IMR-90 (cell line): ENCODE data around the gene SLC16A8. TPM values are rescaled to one million over a fixed set of nuclear protein-coding genes. Genes with fewer than 3 reads are reported as not detected.

Experiments
- ATAC-seq: fragments of 200-7000 bp; cut with Tn5 transposase; 2 replicates; pipeline ENCODE4 v1.9.1; 2020; ENCODE audit warnings: low read depth, mild to moderate bottlenecking, moderate library complexity
- BruUV-seq: library from RNA; stranded (reverse); fragments of 400-500 nt; replicated peaks from 2 replicates; lab custom pipeline; 2021; lab: Mats Ljungman, UMichigan
- CTCF ChIA-PET: fragments of 300-600 bp; formaldehyde crosslinking; extraction: SDS; loops from one replicate; lab custom pipeline; 2021; ENCODE audit warnings: antibody characterized with exemption; lab: Yijun Ruan, JAX
- POLR2A ChIA-PET: fragments of 300-600 bp; sonication (Branson Sonifier 250); formaldehyde crosslinking; loops from one replicate; lab custom pipeline; 2022; ENCODE audit warnings: antibody characterized with exemption; ENCODE audit not compliant: unreplicated experiment; lab: Charles Lee
- DNase-seq: peaks from one replicate; pipeline ENCODE4 v3.0.0; 2013
- H2AFZ ChIP-seq: replicated peaks from 2 replicates; pipeline ENCODE3; 2013; ENCODE audit warnings: low read length, mild to moderate bottlenecking; ENCODE audit not compliant: poor library complexity
- H2AK5ac ChIP-seq: 2 replicates; pipeline ENCODE4 v1.6.1; 2013; ENCODE audit warnings: low read depth, low read length, inconsistent platforms
- H2AK9ac ChIP-seq: replicated peaks from 2 replicates; pipeline ENCODE3; 2013; ENCODE audit warnings: mild to moderate bottlenecking, low read depth, low read length, moderate library complexity; ENCODE audit not compliant: poor library complexity
- H2BK120ac ChIP-seq: 2 replicates; pipeline ENCODE4 v1.6.1; 2013; ENCODE audit warnings: low read depth, low read length, inconsistent platforms
- H2BK15ac ChIP-seq: 3 replicates; pipeline ENCODE4 v1.6.1; 2013; ENCODE audit warnings: low read depth, low read length, inconsistent platforms
- H2BK20ac ChIP-seq: 2 replicates; pipeline ENCODE4 v1.6.1; 2013; ENCODE audit warnings: low read depth, mild to moderate bottlenecking, inconsistent platforms, low read length, moderate library complexity
- H2BK5ac ChIP-seq: 2 replicates; pipeline ENCODE4 v1.6.1; 2013; ENCODE audit warnings: mild to moderate bottlenecking, low read depth, low read length, inconsistent platforms; ENCODE audit not compliant: poor library complexity, severe bottlenecking
- H3K14ac ChIP-seq: replicated peaks from 2 replicates; pipeline ENCODE4 v1.6.1; 2013; ENCODE audit warnings: low read depth, low read length, inconsistent platforms
- H3K18ac ChIP-seq: 2 replicates; pipeline ENCODE4 v1.6.1; 2013; ENCODE audit warnings: low read depth, low read length, control low read depth
- H3K23ac ChIP-seq: 2 replicates; pipeline ENCODE4 v1.6.1; 2013; ENCODE audit warnings: low read depth, low read length, inconsistent platforms
- H3K27ac ChIP-seq: 2 replicates; pipeline ENCODE4 v1.5.1; 2013; ENCODE audit warnings: mild to moderate bottlenecking, control low read depth, low read length; ENCODE audit not compliant: insufficient read depth
- H3K27me3 ChIP-seq: 2 replicates; pipeline ENCODE4 v1.6.1; 2013; ENCODE audit warnings: low read length; ENCODE audit not compliant: control insufficient read depth, insufficient read depth
- H3K36me3 ChIP-seq: 2 replicates; pipeline ENCODE4 v1.6.1; 2013; ENCODE audit warnings: low read length, mixed read lengths; ENCODE audit not compliant: control insufficient read depth, insufficient read depth
- H3K4ac ChIP-seq: 2 replicates; pipeline ENCODE4 v1.6.1; 2013; ENCODE audit warnings: low read depth, low read length, inconsistent platforms
- H3K4me1 ChIP-seq: 2 replicates; pipeline ENCODE4 v1.6.1; 2013; ENCODE audit warnings: low read length, mixed read lengths; ENCODE audit not compliant: control insufficient read depth, insufficient read depth
- H3K4me2 ChIP-seq: 2 replicates; pipeline ENCODE4 v1.6.1; 2013; ENCODE audit warnings: low read depth, mild to moderate bottlenecking, control low read depth, low read length, moderate library complexity
- H3K4me3 ChIP-seq: 2 replicates; pipeline ENCODE4 v1.5.1; 2013; ENCODE audit warnings: low read depth, mild to moderate bottlenecking, control low read depth, low read length, moderate library complexity; ENCODE audit not compliant: insufficient read depth
- H3K56ac ChIP-seq: 2 replicates; pipeline ENCODE4 v1.6.1; 2013; ENCODE audit warnings: low read length, inconsistent platforms; ENCODE audit not compliant: insufficient read depth; ENCODE audit errors: extremely low read depth
- H3K79me1 ChIP-seq, 2 experiments: 2 replicates each; pipeline ENCODE4 v1.6.1; 2013; ENCODE audit warnings: low read length in 2 of 2, inconsistent platforms in 1 of 2, low read depth in 1 of 2
- H3K9ac ChIP-seq: 2 replicates; pipeline ENCODE4 v1.6.1; 2013; ENCODE audit warnings: low read depth, low read length, control low read depth
- H3K9me1 ChIP-seq: 2 replicates; pipeline ENCODE4 v1.6.1; 2013; ENCODE audit warnings: low read length, inconsistent platforms; ENCODE audit not compliant: insufficient read depth
- H3K9me3 ChIP-seq: 2 replicates; pipeline ENCODE4 v1.6.1; 2013; ENCODE audit warnings: low read length; ENCODE audit not compliant: control insufficient read depth, insufficient read depth
- H4K20me1 ChIP-seq: 2 replicates; pipeline ENCODE4 v1.6.1; 2013; ENCODE audit warnings: low read length, inconsistent platforms; ENCODE audit not compliant: insufficient read depth
- H4K5ac ChIP-seq: 2 replicates; pipeline ENCODE4 v1.6.1; 2013; ENCODE audit warnings: mild to moderate bottlenecking, low read depth, low read length, control low read depth
- H4K8ac ChIP-seq, 2 experiments: 2 replicates each; pipeline ENCODE4 v1.6.1; 2013; ENCODE audit warnings: low read depth in 2 of 2, low read length in 2 of 2, control low read depth in 1 of 2, inconsistent platforms in 1 of 2
- H4K91ac ChIP-seq: 2 replicates; pipeline ENCODE4 v1.6.1; 2013; ENCODE audit warnings: low read depth, low read length, inconsistent platforms; ENCODE audit not compliant: insufficient read depth
- MAFK ChIP-seq: IDR thresholded peaks from 2 replicates; pipeline ENCODE4 v1.6.1; 2012; ENCODE audit warnings: low read depth, low read length, improper control_type of control experiment
- RCOR1 ChIP-seq: IDR thresholded peaks from 2 replicates; pipeline ENCODE4 v1.6.1; 2012; ENCODE audit warnings: mild to moderate bottlenecking, low read length, improper control_type of control experiment; ENCODE audit not compliant: insufficient replicate concordance
- WGBS, 2 experiments: methylation state at CpG; one replicate each; pipeline versions ENCODE4 v1.1.5 to v1.1.7; 2013; ENCODE audit warnings: missing lambda C conversion rate in 2 of 2; ENCODE audit not compliant: insufficient read length in 1 of 2; ENCODE audit errors: extremely low coverage in 2 of 2; 5-methylcytosine and 5-hydroxymethylcytosine counted together
- dilution Hi-C: fragments of 300-500 bp; cut with HindIII; formaldehyde crosslinking; loops from one replicate; pipeline ENCODE4 v1.14.3; 2018; ENCODE audit warnings: low sequenced_read_pairs; ENCODE audit not compliant: unreplicated experiment
- in situ Hi-C: fragments of 300-500 bp; cut with MboI; formaldehyde crosslinking; loops from 3 replicates; pipeline ENCODE4 v1.14.3; 2019; ENCODE audit warnings: low sequenced_read_pairs, inconsistent platforms, mixed read lengths
- intact Hi-C: fragments of 100-400 bp; cut with micrococcal nuclease; formaldehyde crosslinking; loops from 2 replicates; pipeline ENCODE4 v1.10.0; 2022
- polyA plus RNA-seq, 3 experiments: library from polyadenylated mRNA; depleted of rRNA; stranded (reverse); fragments of >200 nt; gene quantifications; 2 replicates each; pipeline ENCODE4 v1.2.3, GENCODE V29; 2012; ENCODE audit warnings: low replicate concordance in 1 of 3
- total RNA-seq: library from RNA; depleted of rRNA; stranded (reverse); fragments of >200 nt; gene quantifications from 2 replicates; pipeline ENCODE4 v1.2.3, GENCODE V29; 2012
- TF ChIP-seq, protein P1 (sequence below): fragments of 150-350 bp; IDR thresholded peaks from 2 replicates; pipeline ENCODE4 v1.6.1; 2016; ENCODE audit warnings: low read depth, mild to moderate bottlenecking, low read length, moderate library complexity, borderline replicate concordance

Gene SLC16A8
- total and polyA plus RNA-seq, 2 of the 4 experiments (the other 2 are of a cell fraction) = not detected

DNA sequence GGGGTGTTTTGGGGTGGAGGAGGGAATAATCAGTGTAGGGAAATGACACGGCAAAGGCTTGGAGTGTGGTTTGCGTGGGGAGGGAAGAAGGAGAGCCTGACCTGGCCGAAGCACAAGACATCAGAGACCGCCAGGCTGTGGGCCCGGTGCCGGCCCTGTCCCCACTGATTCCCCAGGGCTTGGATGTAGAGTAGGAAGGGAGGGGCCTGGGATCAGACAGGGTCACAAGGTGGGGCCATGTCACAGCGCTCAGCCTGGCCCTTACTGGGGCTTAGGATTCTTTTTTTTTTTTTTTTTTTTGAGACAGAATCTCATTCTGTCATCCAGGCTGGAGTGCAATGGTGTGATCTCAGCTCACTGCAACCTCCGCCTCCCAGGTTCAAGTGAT, 17.0 kb downstream of the SLC16A8 start:
- H2BK20ac ChIP-seq = no peak overlapping the region
- no peak overlapping the region for H2AK5ac ChIP-seq
- no peaks in the 10 kb centered on the region for H3K27me3 ChIP-seq
- H3K14ac ChIP-seq = no peak overlapping the region
- H3K23ac ChIP-seq = no peak overlapping the region
- no peak overlapping the region for H3K56ac ChIP-seq
- H3K4ac ChIP-seq = no peak overlapping the region
- ATAC-seq = no peak
- TF ChIP-seq, protein P1, sequence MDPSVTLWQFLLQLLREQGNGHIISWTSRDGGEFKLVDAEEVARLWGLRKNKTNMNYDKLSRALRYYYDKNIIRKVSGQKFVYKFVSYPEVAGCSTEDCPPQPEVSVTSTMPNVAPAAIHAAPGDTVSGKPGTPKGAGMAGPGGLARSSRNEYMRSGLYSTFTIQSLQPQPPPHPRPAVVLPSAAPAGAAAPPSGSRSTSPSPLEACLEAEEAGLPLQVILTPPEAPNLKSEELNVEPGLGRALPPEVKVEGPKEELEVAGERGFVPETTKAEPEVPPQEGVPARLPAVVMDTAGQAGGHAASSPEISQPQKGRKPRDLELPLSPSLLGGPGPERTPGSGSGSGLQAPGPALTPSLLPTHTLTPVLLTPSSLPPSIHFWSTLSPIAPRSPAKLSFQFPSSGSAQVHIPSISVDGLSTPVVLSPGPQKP = no peak
- TF ChIP-seq RCOR1 (no peak), MAFK (no peak)
- H3K18ac ChIP-seq = no peak overlapping the region
- BruUV-seq = no TSS peak
- no peaks in the 10 kb centered on the region for H3K79me1 ChIP-seq
- no peak overlapping the region for H2BK120ac ChIP-seq
- H3K27ac ChIP-seq = no peak overlapping the region
- H2AK9ac ChIP-seq = no peak overlapping the region
- 100% methylated on average over 2 of the region's 8 CpGs; no CpG with 5 or more reads in 1 of the 2 experiments for WGBS, 2 experiments
- H4K8ac ChIP-seq = no peak overlapping the region
- H3K9ac ChIP-seq = no peak overlapping the region
- H4K5ac ChIP-seq = no peak overlapping the region
- no peak overlapping the region for H2AFZ ChIP-seq
- no peak overlapping the region for H3K4me3 ChIP-seq
- H3K9me3 ChIP-seq = no peaks in the 10 kb centered on the region
- intact Hi-C loops = no loop called here
- in situ Hi-C loops = no loop called here
- H3K9me1 ChIP-seq = no peaks in the 10 kb centered on the region
- dilution Hi-C loops = no loop called here
- peaks cover 16% of the 10 kb centered on the region for H3K36me3 ChIP-seq
- H2BK15ac ChIP-seq = no peak overlapping the region
- H2BK5ac ChIP-seq = no peak overlapping the region
- no peak for DNase-seq
- H3K4me1 ChIP-seq = no peaks in the 10 kb centered on the region
- ChIA-PET POLR2A (no interaction called here), CTCF (no interaction called here)
- no peaks in the 10 kb centered on the region for H4K20me1 ChIP-seq
- no peak overlapping the region for H3K4me2 ChIP-seq
- H4K91ac ChIP-seq = no peak overlapping the region
